Ishikawa (cell line): ENCODE measurements around the gene BTBD7.

Source experiments
- CEBPB ChIP-seq: IDR thresholded peaks from 2 replicates; pipeline ENCODE4 v1.6.1; 2012
- CREB1 ChIP-seq: IDR thresholded peaks from 2 replicates; pipeline ENCODE4 v1.6.1; 2012; ENCODE audit warnings: low read depth
- EGR1 ChIP-seq: IDR thresholded peaks from 2 replicates; pipeline ENCODE4 v1.6.1; 2012
- EP300 ChIP-seq: IDR thresholded peaks from 2 replicates; pipeline ENCODE4 v1.6.1; 2012; ENCODE audit warnings: borderline replicate concordance
- FOXM1 ChIP-seq: IDR thresholded peaks from 2 replicates; pipeline ENCODE4 v1.6.1; 2012; ENCODE audit warnings: low read depth, borderline replicate concordance
- RAD21 ChIP-seq: IDR thresholded peaks from 2 replicates; pipeline ENCODE4 v1.6.1; 2012; ENCODE audit warnings: low read depth
- REST ChIP-seq: IDR thresholded peaks from 2 replicates; pipeline ENCODE4 v1.6.1; 2012; ENCODE audit warnings: low read depth, mild to moderate bottlenecking
- TAF1 ChIP-seq: IDR thresholded peaks from 2 replicates; pipeline ENCODE4 v1.6.1; 2012; ENCODE audit warnings: low read depth, mild to moderate bottlenecking
- TEAD4 ChIP-seq: IDR thresholded peaks from 2 replicates; pipeline ENCODE4 v1.6.1; 2012
- USF1 ChIP-seq: IDR thresholded peaks from 2 replicates; pipeline ENCODE4 v1.6.1; 2012
- YY1 ChIP-seq: IDR thresholded peaks from 2 replicates; pipeline ENCODE4 v1.6.1; 2012; ENCODE audit warnings: low read depth
- ZBTB7A ChIP-seq: IDR thresholded peaks from 2 replicates; pipeline ENCODE4 v1.6.1; 2012; ENCODE audit warnings: low read depth

GRCh38 chr14:93331002-93331727, 1.7 kb downstream of the BTBD7 start:
- TF ChIP-seq YY1, result no peak
- no peak for TF ChIP-seq CEBPB
- TF ChIP-seq USF1, result no peak
- TF ChIP-seq REST, result no peak
- no peak for TF ChIP-seq TEAD4
- no peak for TF ChIP-seq ZBTB7A
- no peak for TF ChIP-seq RAD21
- TF ChIP-seq EGR1, result no peak
- TF ChIP-seq EP300, result no peak
- TF ChIP-seq TAF1, result no peak
- no peak for TF ChIP-seq CREB1
- TF ChIP-seq FOXM1, result no peak
